Bronchial epithelial cell (primary cell): ENCODE measurements around the gene SYNE1. TPM values are rescaled to one million over a fixed set of nuclear protein-coding genes. Genes with fewer than 3 reads are reported as not detected.

Experiments used
- DNase-seq: peaks from one replicate; pipeline ENCODE4 v3.0.0-alpha.2; 2010; ENCODE audit warnings: low read depth
- FAIRE-seq: peaks from 2 replicates; lab custom pipeline; 2011; peaks lifted over from hg19 to GRCh38; lab: Jason Lieb, UNC
- H3K27me3 ChIP-seq: 2 replicates; pipeline ENCODE4 v1.5.1; 2011; ENCODE audit warnings: low read length; ENCODE audit not compliant: control insufficient read depth, insufficient read depth
- H3K36me3 ChIP-seq: 2 replicates; pipeline ENCODE4 v1.5.1; 2011; ENCODE audit warnings: low read length; ENCODE audit not compliant: control insufficient read depth, insufficient read depth
- H3K4me3 ChIP-seq: 2 replicates; pipeline ENCODE4 v1.5.1; 2011; ENCODE audit warnings: mild to moderate bottlenecking, low read depth, low read length, control low read depth
- total RNA-seq: library from RNA; depleted of rRNA; stranded (reverse); fragments of >200 nt; gene quantifications from 2 replicates; pipeline ENCODE4 v1.2.1, GENCODE V29; 2014
- TF ChIP-seq, protein P1 (sequence below): IDR thresholded peaks from 2 replicates; pipeline ENCODE4 v1.5.1; 2011; ENCODE audit warnings: mild to moderate bottlenecking, moderate library complexity, low read length, control low read depth, inconsistent platforms; ENCODE audit not compliant: insufficient read depth, severe bottlenecking

The SYNE1 gene
- total RNA-seq, 1 donor from 2014 or later: 15.8 TPM

DNA sequence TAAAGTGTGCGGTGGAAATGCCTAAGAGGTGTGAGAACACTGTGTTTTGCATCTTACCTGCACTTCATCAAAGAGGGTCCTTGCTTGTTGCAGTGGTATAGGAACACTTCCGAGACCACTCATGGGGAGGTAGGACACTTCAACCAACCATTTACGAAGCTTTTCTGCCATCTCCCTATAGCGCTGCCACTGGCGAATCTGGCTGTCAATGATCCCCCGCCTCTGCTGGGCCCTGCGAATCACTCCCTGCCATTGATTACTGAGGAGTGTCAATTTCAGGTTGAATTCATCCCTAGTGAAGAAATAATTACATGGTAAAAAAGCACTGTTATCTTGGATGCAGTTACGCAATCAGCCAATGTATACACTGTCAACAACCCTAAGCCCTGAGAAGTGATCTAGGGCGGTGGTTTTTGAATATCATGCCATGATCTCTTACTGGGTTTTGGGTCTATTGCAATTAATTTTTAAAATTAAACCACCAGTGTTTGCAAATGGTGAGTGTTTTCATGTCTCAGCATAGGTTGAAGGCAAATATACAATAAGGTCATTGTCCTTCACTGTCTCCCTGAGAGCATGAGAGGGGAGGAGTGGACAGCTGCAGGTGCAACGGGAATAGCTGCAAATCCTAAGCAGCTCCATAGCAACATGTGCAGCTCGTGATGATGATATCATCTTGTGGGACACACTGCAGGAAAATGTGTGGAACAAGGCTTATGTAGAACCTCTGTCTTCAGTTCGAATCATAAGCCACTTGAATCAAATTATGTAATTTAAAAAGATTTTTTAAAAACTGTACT is 429.0 kb downstream of the SYNE1 start:
- DNase-seq (no peak), FAIRE-seq (no peak)
- Histone ChIP-seq H3K36me3 (no peaks in the 10 kb centered on the region), H3K4me3 (no peak overlapping the region), H3K27me3 (no peaks in the 10 kb centered on the region)
- TF ChIP-seq, protein P1, sequence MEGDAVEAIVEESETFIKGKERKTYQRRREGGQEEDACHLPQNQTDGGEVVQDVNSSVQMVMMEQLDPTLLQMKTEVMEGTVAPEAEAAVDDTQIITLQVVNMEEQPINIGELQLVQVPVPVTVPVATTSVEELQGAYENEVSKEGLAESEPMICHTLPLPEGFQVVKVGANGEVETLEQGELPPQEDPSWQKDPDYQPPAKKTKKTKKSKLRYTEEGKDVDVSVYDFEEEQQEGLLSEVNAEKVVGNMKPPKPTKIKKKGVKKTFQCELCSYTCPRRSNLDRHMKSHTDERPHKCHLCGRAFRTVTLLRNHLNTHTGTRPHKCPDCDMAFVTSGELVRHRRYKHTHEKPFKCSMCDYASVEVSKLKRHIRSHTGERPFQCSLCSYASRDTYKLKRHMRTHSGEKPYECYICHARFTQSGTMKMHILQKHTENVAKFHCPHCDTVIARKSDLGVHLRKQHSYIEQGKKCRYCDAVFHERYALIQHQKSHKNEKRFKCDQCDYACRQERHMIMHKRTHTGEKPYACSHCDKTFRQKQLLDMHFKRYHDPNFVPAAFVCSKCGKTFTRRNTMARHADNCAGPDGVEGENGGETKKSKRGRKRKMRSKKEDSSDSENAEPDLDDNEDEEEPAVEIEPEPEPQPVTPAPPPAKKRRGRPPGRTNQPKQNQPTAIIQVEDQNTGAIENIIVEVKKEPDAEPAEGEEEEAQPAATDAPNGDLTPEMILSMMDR: no peak

DNA sequence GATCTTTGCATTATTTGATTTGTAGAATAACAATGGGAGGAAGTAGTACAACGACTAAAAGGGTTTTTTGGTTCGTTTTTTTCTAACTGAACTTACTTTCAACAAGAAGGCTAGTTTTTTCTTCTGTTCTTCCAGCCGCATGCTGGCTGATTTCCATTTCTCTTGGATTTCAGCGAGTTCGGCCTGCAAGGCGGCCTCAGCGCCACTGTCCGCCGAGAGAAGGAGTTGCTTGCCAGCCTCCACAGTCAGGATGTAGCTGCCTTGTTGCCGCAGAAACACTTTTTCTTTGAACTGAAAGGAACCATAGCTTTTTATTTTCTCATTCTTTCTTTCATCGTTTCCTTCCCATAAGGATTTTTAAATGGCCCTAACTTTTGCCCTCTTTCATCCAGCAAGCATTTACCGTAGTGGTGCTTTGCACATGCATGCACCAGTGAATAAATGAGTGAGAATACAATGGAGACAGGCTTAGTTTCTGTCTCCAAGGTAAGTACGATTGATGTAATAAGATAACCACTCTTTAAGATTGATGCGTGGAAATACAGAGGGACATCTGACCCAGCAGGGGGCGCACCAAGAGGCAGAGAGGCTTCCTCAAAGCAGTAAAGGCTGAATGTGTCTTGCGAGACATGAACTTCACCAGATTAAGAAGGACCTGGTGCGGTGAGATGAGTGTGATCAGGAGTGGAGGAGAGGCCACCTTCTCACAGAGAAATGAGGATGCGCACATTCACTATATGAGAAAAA is 430.9 kb downstream of the SYNE1 start:
- no peaks in the 10 kb centered on the region for H3K36me3 ChIP-seq
- H3K27me3 ChIP-seq: no peaks in the 10 kb centered on the region
- no peak for FAIRE-seq
- TF ChIP-seq, protein P1: peak; percentile 37
- no peak overlapping the region for H3K4me3 ChIP-seq
- peak; percentile 16 for DNase-seq

DNA sequence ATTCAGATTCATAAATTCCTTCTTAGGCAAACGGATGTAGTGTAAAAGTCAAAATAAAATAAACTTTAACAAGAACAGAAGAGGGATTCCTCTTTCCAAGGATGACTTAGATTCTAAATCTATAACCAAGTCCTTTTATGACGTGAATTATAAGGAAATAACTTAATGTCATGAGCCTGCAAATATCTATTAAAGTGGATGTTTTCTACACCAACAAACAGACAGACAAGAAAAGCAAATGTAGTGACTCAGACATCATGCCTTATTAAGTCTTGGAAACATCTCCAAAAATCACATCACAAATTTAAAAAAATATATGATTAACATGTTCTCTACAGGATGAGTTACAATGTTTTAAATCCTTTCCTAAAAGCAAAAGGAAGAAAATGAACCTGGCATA is 432.6 kb downstream of the SYNE1 start:
- no peaks in the 10 kb centered on the region for H3K36me3 ChIP-seq
- no peak for FAIRE-seq
- TF ChIP-seq, protein P1: no peak
- no peak overlapping the region for H3K4me3 ChIP-seq
- DNase-seq: no peak
- H3K27me3 ChIP-seq: no peaks in the 10 kb centered on the region

DNA sequence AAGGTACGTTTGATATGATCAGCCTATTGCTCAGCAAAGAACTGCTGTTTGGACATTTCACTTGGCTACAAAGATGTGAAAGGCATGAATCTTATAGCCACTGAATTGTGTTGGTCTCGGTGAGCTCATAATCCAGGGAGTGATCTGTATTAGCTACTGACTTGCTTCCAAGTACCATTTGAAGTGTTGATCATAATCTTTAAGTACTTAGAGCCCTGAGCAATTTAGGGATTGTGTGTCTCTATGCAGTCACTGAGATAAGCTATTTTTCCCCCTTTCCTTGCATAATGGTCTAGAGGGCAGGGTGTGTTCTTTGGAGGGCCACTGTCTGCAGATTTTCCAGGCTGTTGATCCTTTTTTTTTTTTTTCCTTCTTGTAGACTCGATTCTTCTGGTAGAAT is 436.0 kb downstream of the SYNE1 start:
- H3K4me3 ChIP-seq: no peak overlapping the region
- FAIRE-seq (no peak), DNase-seq (no peak)
- H3K36me3 ChIP-seq: no peaks in the 10 kb centered on the region
- H3K27me3 ChIP-seq: no peaks in the 10 kb centered on the region
- TF ChIP-seq, protein P1: no peak

DNA sequence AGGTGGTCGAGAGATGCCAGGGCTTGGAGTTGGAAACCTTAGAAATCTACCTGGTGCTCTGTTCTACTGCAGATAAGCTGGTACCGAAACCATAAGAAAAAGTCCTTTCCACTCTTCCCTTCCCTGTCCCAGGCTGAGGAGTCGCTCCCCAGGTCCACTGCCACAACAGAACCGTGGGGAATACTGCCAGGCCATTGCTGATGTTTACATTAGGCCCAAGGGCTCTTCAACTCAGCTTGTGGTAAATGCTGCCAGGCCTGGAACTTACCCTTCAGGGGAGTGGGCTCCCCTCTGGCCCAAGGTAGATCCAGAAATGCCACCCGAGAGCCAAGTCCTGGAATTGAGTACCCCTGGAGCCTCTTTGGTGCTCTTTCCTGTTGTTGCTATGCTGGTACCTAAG is 441.3 kb downstream of the SYNE1 start:
- FAIRE-seq: no peak
- H3K4me3 ChIP-seq: no peak overlapping the region
- H3K36me3 ChIP-seq: no peaks in the 10 kb centered on the region
- H3K27me3 ChIP-seq: no peaks in the 10 kb centered on the region
- DNase-seq: no peak
- TF ChIP-seq, protein P1: no peak
